Measurements from ENCODE around the gene AQP7. TPM values are rescaled to one million over a fixed set of nuclear protein-coding genes. Genes with fewer than 3 reads are reported as not detected.
"Not testable (repeated sequence)": the region's sequence is repeated elsewhere in the genome, so short reads cannot be mapped to it uniquely, and the experiment has no call there.

Gene AQP7
- polyA plus RNA-seq (2013, experiment 1 of 2), result not detected
- polyA plus RNA-seq (2013, experiment 2 of 2), result not detected

DNA sequence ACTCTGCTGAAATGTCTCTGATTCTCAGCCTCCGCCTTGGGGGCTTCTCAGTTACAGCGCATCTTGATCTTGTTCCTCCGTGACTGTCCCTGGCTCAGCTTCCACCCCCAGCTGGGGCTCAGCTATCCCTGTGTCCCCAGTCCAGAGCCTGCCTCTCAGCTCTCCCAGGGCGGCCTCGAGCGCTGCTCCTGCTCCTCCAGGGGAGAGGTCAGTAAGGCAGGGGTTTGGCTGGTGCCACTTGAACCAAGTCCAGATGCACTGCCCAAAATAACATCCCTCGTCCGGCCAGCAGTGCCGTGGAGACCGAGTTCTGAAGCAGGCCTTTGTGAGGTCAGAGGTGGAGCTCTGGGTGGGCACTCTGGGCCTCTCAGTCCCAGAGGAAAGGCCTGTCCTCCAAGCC, at the start of gene AQP7:
Gene AQP7 (minus strand): TSS at position 198 of the 400 bp plus-strand sequence. CDS start 1,306 bp downstream, outside the sequence.
- H3K36me3 ChIP-seq (ENCODE audit: control insufficient read depth, insufficient read depth, low read length); H3K9me3 ChIP-seq (ENCODE audit: control insufficient read depth, low read length); H3K4me1 ChIP-seq (ENCODE audit: control insufficient read depth, insufficient read depth, low read length, poor library complexity, severe bottlenecking); H3K4me3 ChIP-seq (ENCODE audit: extremely low read depth, insufficient read depth, low read length, poor library complexity, severe bottlenecking); H3K27ac ChIP-seq (ENCODE audit: low read depth, low read length, severe bottlenecking): not testable (repeated sequence)
- 90 to 96% methylated on average over 3 to 4 of the region's 10 CpGs for WGBS, 2 experiments (ENCODE audit: insufficient coverage in 2 of 2)

DNA sequence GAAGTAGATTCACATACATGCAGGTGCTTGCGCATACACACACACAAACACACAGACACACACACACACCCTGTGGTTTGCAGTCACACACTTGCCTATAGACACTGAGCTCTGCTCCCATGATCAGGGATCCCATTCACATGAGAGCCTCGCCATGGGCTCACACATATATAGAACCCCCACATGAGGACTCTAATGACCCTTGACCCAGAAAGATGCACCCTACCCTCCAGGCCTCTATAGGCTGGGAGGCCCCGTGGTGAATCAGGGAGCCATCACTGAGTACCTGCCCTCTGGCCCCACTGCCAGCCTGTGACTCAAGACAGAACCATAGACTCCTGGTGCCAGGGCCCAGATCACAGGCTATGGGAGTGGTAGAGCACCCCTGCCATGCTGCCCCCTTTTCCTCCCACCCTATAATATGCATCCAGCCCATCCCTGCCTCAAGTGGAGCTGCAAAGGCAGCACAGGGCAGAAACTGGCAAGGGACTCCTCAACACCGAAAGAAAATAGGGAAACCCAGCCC, 48.3 kb upstream of the AQP7 start:
- Histone ChIP-seq H3K36me3 (ENCODE audit: control insufficient read depth, insufficient read depth, low read length) (no peaks in the 10 kb centered on the region), H3K27ac (ENCODE audit: low read depth, low read length, severe bottlenecking) (no peak overlapping the region), H3K4me3 (ENCODE audit: extremely low read depth, insufficient read depth, low read length, poor library complexity, severe bottlenecking) (no peak overlapping the region), H3K9me3 (ENCODE audit: control insufficient read depth, low read length) (no peaks in the 10 kb centered on the region), H3K4me1 (ENCODE audit: control insufficient read depth, insufficient read depth, low read length, poor library complexity, severe bottlenecking) (peaks cover 29% of the 10 kb centered on the region)
- WGBS, 2 experiments (ENCODE audit: insufficient coverage in 2 of 2), result 97 to 98% methylated on average over 3 to 4 of the region's 4 CpGs

DNA sequence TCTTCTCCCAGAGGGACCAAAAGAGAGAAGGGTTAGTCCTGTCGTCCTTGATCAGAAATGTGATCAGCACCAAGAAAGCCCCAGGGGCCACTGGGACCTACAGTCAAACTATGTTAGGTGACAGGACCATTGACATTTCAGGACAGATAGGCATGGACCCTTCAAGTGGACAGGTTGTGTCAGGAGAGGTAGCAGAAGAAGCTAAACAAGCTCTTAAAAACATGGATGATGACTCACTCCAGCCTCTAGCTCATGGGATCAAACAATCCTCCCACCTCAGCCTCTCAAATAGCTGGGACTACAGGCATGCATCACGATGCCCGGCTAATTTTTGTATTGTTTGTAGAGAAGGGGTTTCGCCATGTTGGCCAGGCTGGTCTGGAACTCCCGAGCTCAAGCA, 47.3 kb upstream of the AQP7 start:
- WGBS, 2 experiments (ENCODE audit: insufficient coverage in 2 of 2), result 90 to 100% methylated on average over 1 to 2 of the region's 5 CpGs
- no peaks in the 10 kb centered on the region for H3K36me3 ChIP-seq (ENCODE audit: control insufficient read depth, insufficient read depth, low read length)

DNA sequence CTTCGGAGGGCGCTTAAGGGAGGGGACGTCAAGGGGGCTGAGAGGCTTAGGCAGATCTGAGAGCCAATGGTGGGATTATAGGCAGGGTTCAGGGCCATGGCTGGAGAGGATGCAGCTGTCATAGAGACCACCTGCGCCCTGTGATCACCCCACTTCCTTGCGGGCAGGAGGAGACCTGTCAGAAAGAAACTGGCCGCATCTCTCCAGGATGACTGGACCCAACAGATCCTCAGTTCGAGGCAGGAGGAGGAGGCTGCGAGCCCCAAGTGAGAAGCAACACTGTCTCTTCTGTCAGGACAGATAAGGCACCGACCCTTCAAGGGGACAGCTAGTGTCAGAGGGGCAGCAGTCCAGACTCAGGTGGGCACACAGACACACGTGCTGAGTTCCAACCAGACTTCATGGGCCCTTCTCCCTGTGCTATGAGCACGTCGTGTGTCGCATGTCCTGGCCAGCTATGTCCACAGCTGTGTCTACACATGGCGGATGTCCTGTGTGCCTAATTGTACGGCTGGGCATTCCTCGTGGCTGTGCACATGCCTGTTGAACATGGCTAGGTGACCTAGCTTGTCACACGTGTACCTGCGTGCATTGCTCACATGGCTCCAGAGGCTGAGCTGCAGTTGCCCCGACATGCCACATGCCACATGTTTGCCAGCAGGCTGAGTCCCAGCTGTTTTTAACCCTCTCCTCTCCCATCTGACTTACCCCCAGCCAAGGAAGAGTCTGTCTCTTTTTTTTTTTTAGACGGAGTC, 45.6 kb upstream of the AQP7 start:
- WGBS, 2 experiments (ENCODE audit: insufficient coverage in 2 of 2), result 49 to 54% methylated on average over 18 to 20 of the region's 20 CpGs
- no peaks in the 10 kb centered on the region for H3K9me3 ChIP-seq (ENCODE audit: control insufficient read depth, low read length)

More for the DNA sequence above, 47.3 kb upstream of the AQP7 start:
- H3K27ac ChIP-seq (ENCODE audit: low read depth, low read length, severe bottlenecking), result no peak overlapping the region
- H3K4me3 ChIP-seq (ENCODE audit: extremely low read depth, insufficient read depth, low read length, poor library complexity, severe bottlenecking), result no peak overlapping the region
- H3K9me3 ChIP-seq (ENCODE audit: control insufficient read depth, low read length), result no peaks in the 10 kb centered on the region
- peaks cover 31% of the 10 kb centered on the region for H3K4me1 ChIP-seq (ENCODE audit: control insufficient read depth, insufficient read depth, low read length, poor library complexity, severe bottlenecking)

DNA sequence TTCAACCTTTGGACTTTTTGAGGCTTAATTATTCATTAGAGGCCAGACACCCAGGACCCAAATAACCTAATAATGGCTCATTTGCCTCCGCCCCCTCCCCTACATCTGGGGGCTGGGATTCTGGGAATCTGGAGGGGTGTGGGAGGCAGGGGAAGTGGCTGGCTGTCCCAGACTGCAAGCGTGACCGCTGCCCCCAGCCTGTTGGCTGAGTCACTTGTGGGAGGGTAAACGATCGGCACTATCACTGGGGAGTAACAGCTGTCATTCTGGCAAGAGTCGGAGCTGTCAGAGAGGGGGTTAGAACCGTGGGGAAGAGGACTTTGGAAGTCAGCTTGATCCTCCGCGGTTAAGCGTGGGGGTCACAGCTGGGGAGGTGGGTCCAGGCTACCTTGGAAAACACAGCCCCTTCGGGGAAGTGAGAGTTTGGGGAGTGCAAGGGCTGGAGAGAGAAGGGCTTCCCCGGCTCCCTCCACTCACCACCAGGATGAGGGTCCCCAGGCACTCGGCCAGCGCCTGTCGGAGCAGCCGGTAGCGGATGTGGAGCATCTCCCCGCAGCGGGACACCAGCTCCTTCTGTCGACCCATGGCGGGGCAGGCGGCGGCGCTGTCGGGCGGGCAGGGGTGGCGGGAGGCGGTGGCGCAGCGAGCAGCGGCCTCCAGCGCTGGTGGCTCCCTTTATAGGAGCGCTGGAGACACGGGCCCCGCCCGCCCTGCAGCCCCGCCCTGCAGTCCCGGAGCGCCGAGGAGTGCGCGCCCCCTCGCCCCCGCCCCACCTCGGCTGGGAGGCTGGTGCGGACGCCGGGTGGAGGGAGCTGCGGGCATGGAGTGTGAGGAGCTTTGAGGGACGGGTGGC, 44.8 kb upstream of the AQP7 start, which contains the start of gene AQP3:
Gene AQP3 (minus strand): TSS at position 648 of the 853 bp plus-strand sequence. CDS start 63 bp downstream, at position 585.
- 0 to 5% methylated on average over 16 to 38 of the region's 50 CpGs for WGBS, 2 experiments (ENCODE audit: insufficient coverage in 2 of 2)
- H3K9me3 ChIP-seq (ENCODE audit: control insufficient read depth, low read length), result no peaks in the 10 kb centered on the region
- peaks cover 22% of the 10 kb centered on the region for H3K4me1 ChIP-seq (ENCODE audit: control insufficient read depth, insufficient read depth, low read length, poor library complexity, severe bottlenecking)
- peak within 1 kb of the TSS; percentile 32 for H3K4me3 ChIP-seq (ENCODE audit: extremely low read depth, insufficient read depth, low read length, poor library complexity, severe bottlenecking)
- H3K36me3 ChIP-seq (ENCODE audit: control insufficient read depth, insufficient read depth, low read length), result no peaks in the 10 kb centered on the region
- peak within 1 kb of the TSS; percentile 49 for H3K27ac ChIP-seq (ENCODE audit: low read depth, low read length, severe bottlenecking)

More for the DNA sequence above, 45.6 kb upstream of the AQP7 start:
- Histone ChIP-seq H3K4me1 (ENCODE audit: control insufficient read depth, insufficient read depth, low read length, poor library complexity, severe bottlenecking) (peaks cover 24% of the 10 kb centered on the region), H3K4me3 (ENCODE audit: extremely low read depth, insufficient read depth, low read length, poor library complexity, severe bottlenecking) (peak overlapping the region; percentile 32), H3K27ac (ENCODE audit: low read depth, low read length, severe bottlenecking) (no peak overlapping the region), H3K36me3 (ENCODE audit: control insufficient read depth, insufficient read depth, low read length) (no peaks in the 10 kb centered on the region)

DNA sequence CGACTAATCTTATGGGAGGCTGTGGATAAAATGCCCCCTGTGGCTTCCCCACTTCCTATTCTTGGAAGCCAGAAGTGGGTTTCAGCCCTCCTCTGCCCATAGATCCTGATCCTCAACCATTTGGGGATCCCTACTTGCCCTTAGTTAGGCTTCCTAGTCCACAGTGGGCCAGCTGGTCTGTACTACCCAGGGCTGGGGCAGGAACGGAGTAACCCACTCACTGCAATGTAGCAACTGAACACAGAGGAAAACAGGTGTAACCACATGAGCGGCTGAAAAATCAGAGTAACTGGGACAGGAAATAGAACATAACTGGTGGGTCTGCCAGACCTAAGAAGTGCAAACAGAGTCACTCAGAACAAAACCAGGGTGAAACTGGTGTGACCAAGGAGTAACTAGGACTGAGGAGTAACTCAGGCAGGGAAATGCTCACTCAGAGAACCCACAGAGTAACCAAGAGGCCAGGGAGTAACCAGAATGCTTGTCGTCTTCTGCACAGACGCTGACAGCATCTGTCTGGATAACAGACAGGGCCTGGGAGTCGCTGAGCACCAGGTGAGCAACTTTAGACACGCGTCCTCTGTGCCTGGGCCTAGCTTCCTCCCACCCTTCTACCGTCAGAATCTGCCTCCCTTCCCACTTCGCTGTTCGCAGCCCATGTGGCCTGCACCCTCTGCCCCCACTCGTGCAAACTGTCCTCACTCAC, 44.0 kb upstream of the AQP7 start:
- H3K4me3 ChIP-seq (ENCODE audit: extremely low read depth, insufficient read depth, low read length, poor library complexity, severe bottlenecking), result no peak overlapping the region
- WGBS, 2 experiments (ENCODE audit: insufficient coverage in 2 of 2), result 65 to 73% methylated on average over 11 to 12 of the region's 12 CpGs
- H3K36me3 ChIP-seq (ENCODE audit: control insufficient read depth, insufficient read depth, low read length), result no peaks in the 10 kb centered on the region
- no peaks in the 10 kb centered on the region for H3K9me3 ChIP-seq (ENCODE audit: control insufficient read depth, low read length)
- peak overlapping the region; percentile 49 for H3K27ac ChIP-seq (ENCODE audit: low read depth, low read length, severe bottlenecking)
- peaks cover 22% of the 10 kb centered on the region for H3K4me1 ChIP-seq (ENCODE audit: control insufficient read depth, insufficient read depth, low read length, poor library complexity, severe bottlenecking)

DNA sequence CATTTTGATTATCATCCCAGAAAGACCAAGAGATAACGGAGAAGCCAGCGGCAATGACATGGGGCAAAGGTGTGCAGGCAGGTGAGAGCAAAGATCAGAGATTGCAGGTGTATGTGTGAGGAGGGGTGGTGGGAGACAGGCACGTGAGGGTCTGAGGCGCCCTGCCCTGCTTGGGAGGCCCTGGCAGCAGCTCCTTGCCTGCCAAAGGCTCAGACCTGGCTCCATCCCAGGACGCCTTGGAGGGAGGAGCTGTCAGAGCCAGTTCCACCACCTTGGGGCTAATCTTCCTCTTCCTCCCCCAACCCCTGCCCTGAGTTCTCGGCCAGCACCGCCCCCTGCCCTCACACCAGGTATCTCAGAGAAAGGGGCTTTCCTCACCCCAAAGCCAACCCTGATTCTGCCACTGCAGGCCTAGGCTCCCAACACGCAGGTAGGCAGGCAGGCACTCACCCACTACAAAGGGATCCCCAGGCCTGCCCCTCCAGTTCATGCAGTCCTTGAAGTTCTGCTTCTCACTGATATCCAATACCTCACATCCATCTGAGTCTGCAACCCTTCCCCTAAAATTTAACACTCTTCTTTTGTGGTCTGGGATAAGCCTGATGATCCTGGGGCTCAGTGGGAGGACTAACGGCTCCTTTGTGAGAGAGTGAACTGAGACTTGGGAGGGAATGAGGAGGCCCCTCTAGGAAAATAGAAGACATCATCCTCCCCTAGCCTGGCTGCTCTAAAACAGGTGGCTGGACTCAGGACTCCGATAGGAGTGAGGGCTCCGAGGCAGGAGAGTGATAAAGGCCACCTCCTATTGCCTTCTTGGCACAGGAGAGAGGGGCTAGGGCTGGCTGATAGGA, 43.2 kb upstream of the AQP7 start:
- Histone ChIP-seq H3K36me3 (ENCODE audit: control insufficient read depth, insufficient read depth, low read length) (no peaks in the 10 kb centered on the region), H3K9me3 (ENCODE audit: control insufficient read depth, low read length) (no peaks in the 10 kb centered on the region), H3K27ac (ENCODE audit: low read depth, low read length, severe bottlenecking) (no peak overlapping the region), H3K4me3 (ENCODE audit: extremely low read depth, insufficient read depth, low read length, poor library complexity, severe bottlenecking) (no peak overlapping the region), H3K4me1 (ENCODE audit: control insufficient read depth, insufficient read depth, low read length, poor library complexity, severe bottlenecking) (peaks cover 22% of the 10 kb centered on the region)
- WGBS, 2 experiments (ENCODE audit: insufficient coverage in 2 of 2), result 78 to 90% methylated on average over 6 to 8 of the region's 11 CpGs

DNA sequence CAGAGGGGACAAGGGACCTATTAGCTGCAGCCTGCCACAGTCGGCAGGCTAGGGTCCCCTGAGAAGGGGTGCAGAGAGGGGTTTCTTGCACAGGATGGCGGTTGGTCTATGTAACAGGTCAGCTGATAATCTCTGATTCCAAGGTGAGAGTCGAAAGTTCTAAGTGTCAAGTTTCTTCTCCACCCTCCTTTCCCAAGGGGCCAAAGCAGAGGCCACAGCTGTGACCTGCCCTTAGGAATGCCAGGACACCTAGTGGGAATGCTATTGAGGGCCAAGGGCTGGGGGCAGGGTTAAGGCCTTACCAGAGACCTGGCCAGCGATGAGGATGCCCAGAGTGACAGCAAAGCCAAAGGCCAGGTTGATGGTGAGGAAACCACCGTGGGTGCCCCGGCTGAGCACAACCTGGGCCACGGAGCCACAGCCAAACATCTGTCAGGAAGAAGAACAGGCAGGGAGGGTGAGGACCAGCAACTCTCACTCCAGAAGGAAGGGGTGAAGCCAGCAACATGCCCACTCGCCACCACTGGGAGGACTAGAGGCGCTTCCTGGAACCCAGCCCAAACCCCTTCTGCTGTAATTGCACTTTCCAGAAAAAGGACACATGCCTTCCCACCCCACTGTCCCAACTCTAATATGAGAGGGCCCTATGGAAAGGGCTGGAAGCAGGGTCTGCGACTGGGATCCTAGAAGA, 41.2 kb upstream of the AQP7 start:
- Histone ChIP-seq H3K4me3 (ENCODE audit: extremely low read depth, insufficient read depth, low read length, poor library complexity, severe bottlenecking) (no peak overlapping the region), H3K4me1 (ENCODE audit: control insufficient read depth, insufficient read depth, low read length, poor library complexity, severe bottlenecking) (peaks cover 28% of the 10 kb centered on the region), H3K27ac (ENCODE audit: low read depth, low read length, severe bottlenecking) (no peak overlapping the region), H3K36me3 (ENCODE audit: control insufficient read depth, insufficient read depth, low read length) (no peaks in the 10 kb centered on the region), H3K9me3 (ENCODE audit: control insufficient read depth, low read length) (no peaks in the 10 kb centered on the region)
- WGBS, 2 experiments (ENCODE audit: insufficient coverage in 2 of 2), result 83 to 90% methylated on average over 6 to 7 of the region's 10 CpGs

DNA sequence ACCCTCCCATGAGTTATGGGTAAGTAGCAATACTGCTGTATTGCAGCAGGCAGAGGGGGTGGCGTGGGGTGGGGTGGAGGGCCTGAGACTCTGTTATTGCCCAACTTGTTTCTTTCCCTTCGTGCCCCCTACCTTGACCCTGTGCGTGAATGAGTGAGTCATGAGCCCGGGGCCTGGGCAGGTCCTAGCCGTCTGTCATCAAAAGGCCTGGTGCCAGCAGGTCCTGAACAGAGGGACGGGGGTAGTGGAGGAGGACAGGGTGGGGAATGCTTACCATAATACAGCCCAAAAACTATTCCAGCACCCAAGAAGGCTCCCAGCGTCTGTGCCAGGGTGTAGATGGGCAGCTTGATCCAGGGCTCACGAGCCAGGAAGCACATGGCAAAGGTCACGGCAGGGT, 40.7 kb upstream of the AQP7 start:
- Histone ChIP-seq H3K27ac (ENCODE audit: low read depth, low read length, severe bottlenecking) (no peak overlapping the region), H3K9me3 (ENCODE audit: control insufficient read depth, low read length) (no peaks in the 10 kb centered on the region), H3K4me1 (ENCODE audit: control insufficient read depth, insufficient read depth, low read length, poor library complexity, severe bottlenecking) (peaks cover 25% of the 10 kb centered on the region), H3K4me3 (ENCODE audit: extremely low read depth, insufficient read depth, low read length, poor library complexity, severe bottlenecking) (no peak overlapping the region), H3K36me3 (ENCODE audit: control insufficient read depth, insufficient read depth, low read length) (no peaks in the 10 kb centered on the region)
- 78 to 79% methylated on average over 3 to 5 of the region's 9 CpGs for WGBS, 2 experiments (ENCODE audit: insufficient coverage in 2 of 2)
